ENCODE results near the gene PRKCA. TPM values are rescaled to one million over a fixed set of nuclear protein-coding genes. Genes with fewer than 3 reads are reported as not detected.

The PRKCA gene
- total RNA-seq, 4 donors from 2014 or later: 26.0 to 89.0 (median 32.8) TPM

DNA sequence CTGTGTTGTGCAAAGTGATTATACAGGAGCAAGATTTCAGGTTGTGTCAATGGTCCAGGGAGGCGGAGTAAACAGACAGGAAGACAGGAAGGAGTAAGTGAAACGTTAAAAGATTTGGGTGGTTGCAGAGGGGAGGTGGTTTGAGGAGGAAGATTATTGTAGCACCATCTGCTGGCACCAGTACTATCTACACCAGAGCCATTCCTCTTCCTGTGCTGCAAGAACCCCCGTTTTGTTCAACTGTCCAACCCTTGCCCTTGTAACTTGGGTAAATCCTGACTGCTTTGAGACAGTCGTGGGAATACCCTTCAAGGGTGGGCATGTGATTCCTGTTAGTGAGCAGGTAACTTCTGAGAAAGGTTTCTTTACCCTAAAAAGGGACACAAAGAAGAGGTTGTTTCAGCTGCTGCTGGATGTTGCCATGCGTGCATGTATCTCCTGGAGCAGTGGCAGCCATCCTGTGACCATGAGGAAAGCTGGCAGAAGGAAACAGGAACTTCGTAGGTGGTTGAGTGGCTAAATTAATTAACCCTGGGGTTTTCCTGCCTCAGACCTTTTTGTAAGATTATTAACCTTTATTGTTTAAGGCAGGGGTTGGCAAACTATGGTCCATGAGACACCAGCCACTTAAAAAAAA lies 124.1 kb downstream of the PRKCA start:
- no peak for ATAC-seq
- peaks cover 0 to 47% (median 7%) of the 10 kb centered on the region in 3 donors for H3K4me1 ChIP-seq

DNA sequence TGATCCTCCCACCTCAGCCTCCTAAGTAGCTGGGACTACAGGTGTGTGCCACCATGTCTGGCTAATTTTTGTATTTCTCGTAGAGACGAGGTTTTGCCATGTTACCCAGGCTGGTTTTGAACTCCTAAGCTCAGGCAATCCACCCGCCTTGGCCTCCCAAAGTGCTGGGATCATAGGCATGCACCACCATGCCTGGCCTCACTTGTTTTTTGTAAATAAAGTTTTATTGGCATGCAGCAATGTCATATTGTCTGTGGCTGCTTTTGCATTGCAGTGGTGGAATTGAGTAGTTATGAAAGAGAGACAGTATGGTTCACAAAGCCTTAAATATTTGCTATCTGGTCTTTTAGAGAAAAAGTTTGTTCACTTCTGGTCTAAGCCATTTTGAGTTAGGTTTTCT lies 124.7 kb downstream of the PRKCA start:
- H3K4me1 ChIP-seq: peaks cover 2 to 49% (median 13%) of the 10 kb centered on the region in 3 donors
- ATAC-seq: no peak
- 92 to 100% methylated on average over 1 to 3 of the region's 3 CpGs for WGBS, 2 donors (ENCODE audit: low coverage in 1 of 2)

More for the DNA sequence above, 124.1 kb downstream of the PRKCA start:
- H3K27ac ChIP-seq: no peak overlapping the region
- no peaks in the 10 kb centered on the region for H3K9me3 ChIP-seq
- no peaks in the 10 kb centered on the region for H3K36me3 ChIP-seq
- H3K4me3 ChIP-seq: no peak overlapping the region
- no peak for TF ChIP-seq POLR2A (IDR thresholded peaks at IDR 0.05)
- TF ChIP-seq, protein P1, sequence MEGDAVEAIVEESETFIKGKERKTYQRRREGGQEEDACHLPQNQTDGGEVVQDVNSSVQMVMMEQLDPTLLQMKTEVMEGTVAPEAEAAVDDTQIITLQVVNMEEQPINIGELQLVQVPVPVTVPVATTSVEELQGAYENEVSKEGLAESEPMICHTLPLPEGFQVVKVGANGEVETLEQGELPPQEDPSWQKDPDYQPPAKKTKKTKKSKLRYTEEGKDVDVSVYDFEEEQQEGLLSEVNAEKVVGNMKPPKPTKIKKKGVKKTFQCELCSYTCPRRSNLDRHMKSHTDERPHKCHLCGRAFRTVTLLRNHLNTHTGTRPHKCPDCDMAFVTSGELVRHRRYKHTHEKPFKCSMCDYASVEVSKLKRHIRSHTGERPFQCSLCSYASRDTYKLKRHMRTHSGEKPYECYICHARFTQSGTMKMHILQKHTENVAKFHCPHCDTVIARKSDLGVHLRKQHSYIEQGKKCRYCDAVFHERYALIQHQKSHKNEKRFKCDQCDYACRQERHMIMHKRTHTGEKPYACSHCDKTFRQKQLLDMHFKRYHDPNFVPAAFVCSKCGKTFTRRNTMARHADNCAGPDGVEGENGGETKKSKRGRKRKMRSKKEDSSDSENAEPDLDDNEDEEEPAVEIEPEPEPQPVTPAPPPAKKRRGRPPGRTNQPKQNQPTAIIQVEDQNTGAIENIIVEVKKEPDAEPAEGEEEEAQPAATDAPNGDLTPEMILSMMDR (IDR thresholded peaks at IDR 0.05): no peak
- no peak for TF ChIP-seq EP300 (IDR thresholded peaks at IDR 0.05)
- no peak for TF ChIP-seq POLR2AphosphoS5 (IDR thresholded peaks at IDR 0.05)
- H3K27me3 ChIP-seq: no peaks in the 10 kb centered on the region
- WGBS, 2 donors (ENCODE audit: low coverage in 1 of 2): 68 to 85% methylated on average over 6 of the region's 6 CpGs

DNA sequence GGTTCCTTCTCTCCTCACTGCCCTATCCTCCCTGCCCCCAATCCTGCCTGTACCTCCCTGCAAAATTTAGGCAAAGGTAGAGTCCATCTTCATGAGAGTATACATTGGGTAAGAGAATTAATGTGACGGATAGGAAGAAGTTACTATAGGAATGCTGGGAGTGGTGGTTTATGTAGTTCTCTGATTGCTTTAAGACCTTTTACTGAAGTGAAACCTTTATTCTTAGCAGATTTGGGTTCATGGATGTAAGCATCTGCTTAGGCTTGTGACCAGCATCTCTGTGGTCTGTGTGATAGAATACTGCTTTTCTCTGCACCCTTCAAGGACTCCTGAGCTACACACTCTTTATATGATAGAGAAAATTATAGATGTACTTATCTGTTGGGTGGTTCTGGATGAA lies 127.3 kb downstream of the PRKCA start:
- H3K27ac ChIP-seq: no peak overlapping the region
- 89 to 91% methylated on average over 1 of the region's 1 CpG for WGBS, 2 donors (ENCODE audit: low coverage in 1 of 2)
- no peak overlapping the region for H3K4me3 ChIP-seq
- H3K27me3 ChIP-seq: no peaks in the 10 kb centered on the region
- no peak for TF ChIP-seq POLR2A (IDR thresholded peaks at IDR 0.05)
- no peak for TF ChIP-seq POLR2AphosphoS5 (IDR thresholded peaks at IDR 0.05)
- no peak for TF ChIP-seq EP300 (IDR thresholded peaks at IDR 0.05)
- TF ChIP-seq, protein P1 (IDR thresholded peaks at IDR 0.05): no peak
- peaks cover 2 to 46% (median 17%) of the 10 kb centered on the region in 3 donors for H3K4me1 ChIP-seq
- ATAC-seq: no peak
- H3K9me3 ChIP-seq: no peaks in the 10 kb centered on the region
- no peaks in the 10 kb centered on the region for H3K36me3 ChIP-seq

More for the DNA sequence above, 124.7 kb downstream of the PRKCA start:
- H3K4me3 ChIP-seq: no peak overlapping the region
- no peak overlapping the region for H3K27ac ChIP-seq
- TF ChIP-seq POLR2A (IDR thresholded peaks at IDR 0.05): no peak
- no peak for TF ChIP-seq POLR2AphosphoS5 (IDR thresholded peaks at IDR 0.05)
- TF ChIP-seq, protein P1 (IDR thresholded peaks at IDR 0.05): no peak
- TF ChIP-seq EP300 (IDR thresholded peaks at IDR 0.05): no peak
- H3K9me3 ChIP-seq: no peaks in the 10 kb centered on the region
- H3K36me3 ChIP-seq: no peaks in the 10 kb centered on the region
- H3K27me3 ChIP-seq: no peaks in the 10 kb centered on the region

DNA sequence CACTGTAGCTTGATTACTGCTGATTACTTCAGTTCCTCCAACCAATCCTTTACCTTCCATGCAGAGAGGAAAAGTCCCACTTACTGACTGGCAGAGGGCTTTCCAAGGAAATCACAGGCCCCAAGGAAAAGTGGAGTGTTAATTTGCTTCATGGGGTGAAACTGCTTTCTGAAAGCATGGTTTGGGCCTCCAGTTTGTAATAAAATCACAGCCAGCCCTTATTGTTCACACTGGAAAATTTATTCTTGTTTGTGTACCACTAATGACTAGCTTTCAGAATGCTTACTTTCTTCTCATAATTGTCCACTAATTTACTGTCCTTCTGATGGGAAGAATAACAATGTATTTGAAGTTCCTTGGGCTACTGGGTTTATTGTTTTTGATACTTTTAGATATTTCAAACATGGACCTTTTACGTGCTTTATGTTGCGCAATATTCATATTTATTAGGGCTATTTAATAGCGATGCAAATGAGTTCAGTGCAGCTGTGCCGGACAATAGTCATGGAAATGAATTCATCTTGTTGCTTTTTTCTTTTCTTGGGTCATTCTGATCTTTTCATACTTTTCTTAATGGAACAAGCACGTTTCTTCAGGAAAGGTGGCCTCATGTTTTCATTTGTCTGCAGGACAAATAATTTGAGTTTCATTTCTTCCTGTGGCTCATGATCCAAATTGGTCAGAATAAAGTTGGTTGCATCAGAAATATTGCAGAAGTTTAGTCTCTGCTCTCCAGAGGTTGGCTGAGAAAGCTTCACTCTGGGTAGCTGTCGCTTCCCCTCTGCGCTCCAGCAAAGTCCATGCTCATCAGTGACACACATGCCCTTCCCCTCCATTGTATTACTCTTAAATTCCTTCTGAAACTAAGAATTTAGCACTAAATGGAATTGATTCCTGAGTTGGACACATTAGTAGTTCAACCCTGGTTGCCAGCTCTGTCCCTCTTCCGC lies 128.7 kb downstream of the PRKCA start:
- 48 to 76% methylated on average over 5 to 8 of the region's 8 CpGs for WGBS, 2 donors (ENCODE audit: low coverage in 1 of 2)
- no peak overlapping the region for H3K4me3 ChIP-seq
- no peaks in the 10 kb centered on the region for H3K9me3 ChIP-seq
- H3K27ac ChIP-seq: peak overlapping the region in 3 of 4 donors; percentile 72 to 81 (median 73)
- ATAC-seq: peak; percentile 39
- H3K27me3 ChIP-seq: no peaks in the 10 kb centered on the region
- H3K4me1 ChIP-seq: peaks cover 2 to 40% (median 17%) of the 10 kb centered on the region in 3 donors
- H3K36me3 ChIP-seq: no peaks in the 10 kb centered on the region
- TF ChIP-seq, protein P1 (IDR thresholded peaks at IDR 0.05): no peak
- TF ChIP-seq POLR2A (IDR thresholded peaks at IDR 0.05) (no peak), EP300 (IDR thresholded peaks at IDR 0.05) (no peak), POLR2AphosphoS5 (IDR thresholded peaks at IDR 0.05) (no peak)

All from gastroesophageal sphincter (tissue), 4 donors.